Stimulated activated CD4-positive, alpha-beta T cell treated with anti-CD3 and anti-CD28 coated beads, Interleukin-4, amount 100 ng/mL, for 24 hours (primary cell): ENCODE data around the gene CENPE.
A peak's percentile ranks its signal among the peaks of the same experiment; 100 is the strongest.

Experiments used
- DNase-seq: peaks from one replicate; pipeline ENCODE4 v3.0.0-alpha.2; 2020

The CENPE gene

GRCh38 chr4:103075894-103076746, 122.0 kb downstream of the CENPE start:
- DNase-seq = peak; percentile 67

- no peak for DNase-seq
Measured at GRCh38 chr4:103075435-103075893, 122.7 kb downstream of the CENPE start.

GRCh38 chr4:103074744-103075434, 123.3 kb downstream of the CENPE start:
- DNase-seq = no peak

GRCh38 chr4:103073792-103074438, 124.2 kb downstream of the CENPE start:
- no peak for DNase-seq

GRCh38 chr4:103067841-103068547, 130.1 kb downstream of the CENPE start:
- no peak for DNase-seq

GRCh38 chr4:103060453-103061148, 137.5 kb downstream of the CENPE start:
- no peak for DNase-seq
